Sigmoid colon (tissue), 7 donors: ENCODE data around the gene JAG1. TPM values are rescaled to one million over a fixed set of nuclear protein-coding genes. Genes with fewer than 3 reads are reported as not detected.

ENCODE experiments used
- DNase-seq: peaks from one replicate; pipeline ENCODE4 v3.0.0-alpha.2; 2019
- H3K27ac ChIP-seq, 4 donors: fragments of 200-600 bp; sonication (generic); one replicate each; pipeline ENCODE4 v1.5.1; 2016 to 2019; ENCODE audit warnings: mild to moderate bottlenecking in 1 of 4
- H3K27me3 ChIP-seq, 3 donors: fragments of 200-600 bp; sonication (generic); one replicate each; pipeline ENCODE4 v1.5.1; 2019; ENCODE audit warnings: mild to moderate bottlenecking in 1 of 3
- H3K36me3 ChIP-seq, 4 donors: fragments of 200-600 bp; sonication (generic); one replicate each; pipeline ENCODE4 v1.5.1; 2016 to 2019
- H3K4me1 ChIP-seq, 4 donors: fragments of 200-600 bp; sonication (generic); one replicate each; pipeline ENCODE4 v1.5.1; 2017 to 2019
- H3K4me3 ChIP-seq, 4 donors: fragments of 200-600 bp; sonication (generic); one replicate each; pipeline ENCODE4 v1.5.1; 2017 to 2019; ENCODE audit warnings: mild to moderate bottlenecking in 2 of 4, moderate library complexity in 1 of 4
- H3K9me3 ChIP-seq, 4 donors: fragments of 200-600 bp in 3 of 4; sonication (generic) in 3 of 4; one replicate each; pipeline versions ENCODE4 v1.5.1 to v1.6.1; 2013 to 2019
- CTCF ChIP-seq, 4 experiments: fragments of 450-650 bp in 3 of 4; fragments of 200-600 bp in 1 of 4; IDR thresholded peaks; one replicate each; pipeline ENCODE4 v1.5.1; 2016 to 2019; ENCODE audit warnings: antibody characterized with exemption in 4 of 4, mild to moderate bottlenecking in 3 of 4, moderate library complexity in 2 of 4
- EP300 ChIP-seq, 4 donors: sonication (generic); formaldehyde crosslinking; IDR thresholded peaks; one replicate each; pipeline ENCODE4 v1.6.1; 2017; ENCODE audit warnings: antibody characterized with exemption in 4 of 4
- POLR2A ChIP-seq, 2 donors: fragments of 450-650 bp; IDR thresholded peaks; one replicate each; pipeline ENCODE4 v1.6.1; 2016; ENCODE audit warnings: antibody characterized with exemption in 2 of 2, mild to moderate bottlenecking in 2 of 2, moderate library complexity in 2 of 2
- POLR2AphosphoS5 ChIP-seq, 4 donors: sonication (generic); formaldehyde crosslinking; IDR thresholded peaks; one replicate each; pipeline ENCODE4 v1.6.1; 2017; ENCODE audit warnings: antibody characterized with exemption in 4 of 4
- WGBS, 2 donors: extraction: QIAGEN DNeasy Blood & Tissue Kit; methylation state at CpG; one replicate each; pipeline ENCODE4 v1.1.7; 2013; 5-methylcytosine and 5-hydroxymethylcytosine counted together
- intact Hi-C: fragments of 100-400 bp; cut with DNase I; formaldehyde crosslinking; loops from one replicate; pipeline ENCODE4 v1.15.1; 2023
- polyA plus RNA-seq, 3 donors: library from polyadenylated mRNA; stranded (reverse); fragments of 200-250 nt; gene quantifications; one replicate each; pipeline ENCODE4 v1.2.3, GENCODE V29; 2013
- total RNA-seq, 4 donors: library from RNA; depleted of rRNA; stranded (reverse); fragments of >200 nt; gene quantifications; one replicate each; pipeline ENCODE4 v1.1.0, GENCODE V29; 2016
- donor health status: healthy with polysubstance abuse.
- donor health status: Bipolar disorder and iron deficiency.
- donor health status: healthy.

Gene JAG1
- total and polyA plus RNA-seq, 7 donors, result 3.9 to 76.4 (median 32.4) TPM

GRCh38 chr20:10681494-10681893 is 7.7 kb upstream of the JAG1 start:
- DNase-seq, result no peak
- 71 to 88% methylated on average over 4 of the region's 4 CpGs for WGBS, 2 donors

GRCh38 chr20:10680571-10680970 is 6.8 kb upstream of the JAG1 start:
- no peak overlapping the region for H3K4me3 ChIP-seq
- DNase-seq, result no peak
- no peaks in the 10 kb centered on the region for H3K9me3 ChIP-seq
- 80 to 92% methylated on average over 4 of the region's 4 CpGs for WGBS, 2 donors
- H3K36me3 ChIP-seq, result no peaks in the 10 kb centered on the region
- H3K27ac ChIP-seq, result no peak overlapping the region
- H3K27me3 ChIP-seq, result no peaks in the 10 kb centered on the region
- peaks cover 0 to 2% (median 1%) of the 10 kb centered on the region in 4 donors for H3K4me1 ChIP-seq
- TF ChIP-seq POLR2A (IDR thresholded peaks at IDR 0.05) (no peak), EP300 (IDR thresholded peaks at IDR 0.05) (no peak), CTCF (IDR thresholded peaks at IDR 0.05) (no peak), POLR2AphosphoS5 (IDR thresholded peaks at IDR 0.05) (no peak)
- intact Hi-C loops, result no loop called here

More at GRCh38 chr20:10681494-10681893, 7.7 kb upstream of the JAG1 start:
- Histone ChIP-seq H3K9me3 (no peaks in the 10 kb centered on the region), H3K4me1 (no peaks in the 10 kb centered on the region), H3K4me3 (no peak overlapping the region), H3K27ac (no peak overlapping the region), H3K27me3 (no peaks in the 10 kb centered on the region), H3K36me3 (no peaks in the 10 kb centered on the region)
- intact Hi-C loops, result no loop called here
- TF ChIP-seq POLR2A (IDR thresholded peaks at IDR 0.05), result no peak
- no peak for TF ChIP-seq EP300 (IDR thresholded peaks at IDR 0.05)
- TF ChIP-seq POLR2AphosphoS5 (IDR thresholded peaks at IDR 0.05), result no peak

- no peaks in the 10 kb centered on the region for H3K9me3 ChIP-seq
- no peak for DNase-seq
- no peaks in the 10 kb centered on the region for H3K27me3 ChIP-seq
- H3K4me1 ChIP-seq, result peaks cover 0 to 9% (median 9%) of the 10 kb centered on the region in 4 donors
- WGBS, 2 donors, result 53 to 65% methylated on average over 4 of the region's 4 CpGs
- intact Hi-C loops, result no loop called here
- no peaks in the 10 kb centered on the region for H3K36me3 ChIP-seq
- H3K4me3 ChIP-seq, result no peak overlapping the region
- TF ChIP-seq POLR2AphosphoS5 (IDR thresholded peaks at IDR 0.05), result no peak
- TF ChIP-seq POLR2A (IDR thresholded peaks at IDR 0.05), result no peak
- TF ChIP-seq CTCF (IDR thresholded peaks at IDR 0.05), result no peak
- no peak for TF ChIP-seq EP300 (IDR thresholded peaks at IDR 0.05)
- no peak overlapping the region for H3K27ac ChIP-seq
Observed at GRCh38 chr20:10679269-10679668, 5.5 kb upstream of the JAG1 start.

- H3K36me3 ChIP-seq, result no peaks in the 10 kb centered on the region
- TF ChIP-seq POLR2A (IDR thresholded peaks at IDR 0.05) (no peak), EP300 (IDR thresholded peaks at IDR 0.05) (no peak), POLR2AphosphoS5 (IDR thresholded peaks at IDR 0.05) (no peak), CTCF (IDR thresholded peaks at IDR 0.05) (no peak)
- no peak for DNase-seq
- H3K4me1 ChIP-seq, result peaks cover 0 to 15% (median 11%) of the 10 kb centered on the region in 4 donors
- WGBS, 2 donors, result 42 to 72% methylated on average over 3 of the region's 3 CpGs
- no peak overlapping the region for H3K27ac ChIP-seq
- H3K9me3 ChIP-seq, result no peaks in the 10 kb centered on the region
- intact Hi-C loops, result no loop called here
- H3K4me3 ChIP-seq, result no peak overlapping the region
- H3K27me3 ChIP-seq, result no peaks in the 10 kb centered on the region
Observed at GRCh38 chr20:10676518-10676917, 2.7 kb upstream of the JAG1 start.

GRCh38 chr20:10675450-10675848 is 1.6 kb upstream of the JAG1 start:
- TF ChIP-seq POLR2A (IDR thresholded peaks at IDR 0.05), result no peak
- no peak for TF ChIP-seq POLR2AphosphoS5 (IDR thresholded peaks at IDR 0.05)
- TF ChIP-seq CTCF (IDR thresholded peaks at IDR 0.05), result no peak
- no peak for TF ChIP-seq EP300 (IDR thresholded peaks at IDR 0.05)
- no peaks in the 10 kb centered on the region for H3K36me3 ChIP-seq
- no peak for DNase-seq
- WGBS, 2 donors, result 88 to 93% methylated on average over 4 of the region's 4 CpGs
- intact Hi-C loops, result loop anchor here (2.0 kb wide), 1 partner anchor 205 kb away; no protein-coding TSS in a partner anchor
- no peaks in the 10 kb centered on the region for H3K27me3 ChIP-seq
- no peaks in the 10 kb centered on the region for H3K9me3 ChIP-seq
- H3K4me1 ChIP-seq, result peaks cover 0 to 25% (median 15%) of the 10 kb centered on the region in 4 donors
- H3K27ac ChIP-seq, result peak overlapping the region; percentile 96 to 99 (median 98)
- H3K4me3 ChIP-seq, result peak overlapping the region in 2 of 4 donors; percentile 72 to 99
